Immature natural killer cell (primary cell): ENCODE measurements around the gene IFITM10. TPM values are rescaled to one million over a fixed set of nuclear protein-coding genes. Genes with fewer than 3 reads are reported as not detected.
"Not testable (repeated sequence)": the region's sequence is repeated elsewhere in the genome, so short reads cannot be mapped to it uniquely, and the experiment has no call there.

ENCODE experiments used
- DNase-seq, 3 donors: peaks; one replicate each; pipeline ENCODE4 v3.0.0; 2022; ENCODE audit warnings: mixed read lengths in 1 of 3
- H3K27ac Mint-ChIP-seq, 6 donors: one replicate each; pipeline ENCODE4 v1.8.0; 2020; ENCODE audit warnings: mixed read lengths in 6 of 6, mild to moderate bottlenecking in 5 of 6, inconsistent platforms in 4 of 6, moderate library complexity in 3 of 6
- H3K27me3 Mint-ChIP-seq, 3 donors: one replicate each; pipeline ENCODE4 v1.8.0; 2020 to 2021; ENCODE audit warnings: low read depth in 3 of 3, mild to moderate bottlenecking in 3 of 3, mixed read lengths in 3 of 3, moderate library complexity in 3 of 3, inconsistent platforms in 1 of 3
- H3K36me3 Mint-ChIP-seq, 3 donors: one replicate each; pipeline ENCODE4 v1.8.0; 2020; ENCODE audit warnings: mixed read lengths in 3 of 3, inconsistent platforms in 2 of 3, mild to moderate bottlenecking in 2 of 3
- H3K4me1 Mint-ChIP-seq, 2 donors: one replicate each; pipeline ENCODE4 v1.8.0; 2020; ENCODE audit warnings: inconsistent platforms in 2 of 2, mild to moderate bottlenecking in 2 of 2, mixed read lengths in 2 of 2, moderate library complexity in 1 of 2
- H3K4me3 Mint-ChIP-seq, 5 donors: one replicate each; pipeline ENCODE4 v1.8.0; 2020; ENCODE audit warnings: mild to moderate bottlenecking in 5 of 5, mixed read lengths in 5 of 5, inconsistent platforms in 3 of 5, moderate library complexity in 3 of 5
- H3K9me3 Mint-ChIP-seq, 6 donors: one replicate each; pipeline ENCODE4 v1.8.0; 2020; ENCODE audit warnings: mild to moderate bottlenecking in 6 of 6, mixed read lengths in 6 of 6, inconsistent platforms in 4 of 6, moderate library complexity in 3 of 6
- polyA plus RNA-seq, 3 donors: library from polyadenylated mRNA; unstranded; fragments of 300-500 nt; fragmentation: Illumina TruSeq; gene quantifications; one replicate each; pipeline ENCODE4 v1.2.3, GENCODE V29; 2021

Gene IFITM10
- polyA plus RNA-seq, 3 donors from 2014 or later: 0.09 to 0.93 (median 0.39) TPM

GRCh38 chr11:1684886-1685874 is 65.2 kb downstream of the IFITM10 start:
- H3K4me3 Mint-ChIP-seq, H3K9me3 Mint-ChIP-seq, H3K36me3 Mint-ChIP-seq, DNase-seq, H3K27ac Mint-ChIP-seq: not testable (repeated sequence)
- H3K4me1 Mint-ChIP-seq: peaks cover 17 to 21% of the 10 kb centered on the region in 2 donors
- H3K27me3 Mint-ChIP-seq: peaks cover 0 to 10% (median 3%) of the 10 kb centered on the region in 3 donors

DNA sequence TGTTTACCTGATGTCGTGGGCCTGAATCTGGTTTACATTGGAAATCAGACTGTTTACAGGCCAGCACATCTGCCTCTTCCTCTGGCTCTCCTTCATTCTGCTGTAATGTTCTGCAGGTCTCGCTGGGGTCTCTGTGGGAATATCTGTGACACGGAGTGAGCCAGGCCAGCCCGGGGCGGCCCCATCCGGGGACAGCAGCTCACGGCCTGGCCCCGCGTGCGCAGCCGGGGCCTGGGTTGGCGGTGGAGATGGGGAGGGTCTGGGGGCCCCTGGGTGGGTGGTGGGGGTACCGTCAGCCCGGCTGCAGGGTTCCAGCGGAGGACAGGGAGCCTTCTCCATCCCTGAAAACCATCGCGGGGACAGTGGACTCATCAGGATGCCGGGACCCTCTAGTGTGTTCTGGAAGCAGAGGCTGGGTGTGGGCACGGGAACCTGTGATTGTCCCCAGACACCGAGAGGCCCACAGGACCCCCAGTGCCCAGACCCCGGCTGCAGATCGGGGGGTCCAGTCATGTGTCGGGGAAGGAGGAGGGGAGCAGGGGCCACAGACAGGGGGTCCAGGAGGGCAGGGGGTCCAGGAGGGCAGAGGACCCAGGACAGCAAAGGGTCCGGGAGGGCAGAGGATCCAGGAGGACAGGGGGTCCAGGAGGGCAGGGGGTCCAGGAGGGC is 66.4 kb downstream of the IFITM10 start:
- H3K9me3 Mint-ChIP-seq, H3K27me3 Mint-ChIP-seq, H3K36me3 Mint-ChIP-seq, H3K27ac Mint-ChIP-seq, H3K4me3 Mint-ChIP-seq, DNase-seq, H3K4me1 Mint-ChIP-seq: not testable (repeated sequence)

GRCh38 chr11:1683216-1683615 is 67.2 kb downstream of the IFITM10 start:
- H3K4me3 Mint-ChIP-seq, H3K4me1 Mint-ChIP-seq, H3K27me3 Mint-ChIP-seq, DNase-seq, H3K36me3 Mint-ChIP-seq, H3K9me3 Mint-ChIP-seq, H3K27ac Mint-ChIP-seq: not testable (repeated sequence)

Other genes with a start within 250 kb of the IFITM10 start
- under 1 TPM in 1 of 3 donors, not detected in 2; 0.07 TPM for gene DUSP8, start 178.3 kb downstream of the IFITM10 start, polyA plus RNA-seq
- not detected for gene KRTAP5-1, start 165.3 kb downstream of the IFITM10 start, polyA plus RNA-seq
- gene KRTAP5-2, start 152.3 kb downstream of the IFITM10 start, polyA plus RNA-seq: not detected
- gene KRTAP5-3, start 142.1 kb downstream of the IFITM10 start, polyA plus RNA-seq: not detected
- gene KRTAP5-4, start 128.5 kb downstream of the IFITM10 start, polyA plus RNA-seq: not detected
- not detected for gene KRTAP5-5, start 120.8 kb downstream of the IFITM10 start, polyA plus RNA-seq
- gene KRTAP5-6, start 53.4 kb downstream of the IFITM10 start, polyA plus RNA-seq: not detected
- 100 to 1,000 TPM; 471 to 795 (median 488) TPM for gene CTSD, start 13.3 kb upstream of the IFITM10 start, polyA plus RNA-seq
- not detected for gene SYT8, start 84.4 kb upstream of the IFITM10 start, polyA plus RNA-seq
- gene TNNI2, start 88.4 kb upstream of the IFITM10 start, polyA plus RNA-seq: 1 to 10 TPM in 1 of 3 donors, under 1 TPM in 1, not detected in 1; 0.54 to 2.0 TPM
- gene LSP1, start 102.5 kb upstream of the IFITM10 start, polyA plus RNA-seq: 100 to 1,000 TPM; 437 to 767 (median 593) TPM
- gene PRR33, start 141.3 kb upstream of the IFITM10 start, polyA plus RNA-seq: under 1 TPM in 1 of 3 donors, not detected in 2; 0.35 TPM
- gene TNNT3, start 169.1 kb upstream of the IFITM10 start, polyA plus RNA-seq: not detected
- gene MRPL23, start 196.7 kb upstream of the IFITM10 start, polyA plus RNA-seq: 10 to 100 TPM; 20.9 to 44.4 (median 42.4) TPM
- not detected for gene H19, start 247.2 kb upstream of the IFITM10 start, polyA plus RNA-seq